PFSK-1 (cell line): ENCODE data around the gene TFCP2L1.

Experiments
- POLR2AphosphoS5 ChIP-seq: IDR thresholded peaks from 2 replicates; pipeline ENCODE4 v1.6.1; 2012; ENCODE audit warnings: low read depth, mild to moderate bottlenecking, control low read depth, low read length, moderate library complexity
- SIN3A ChIP-seq: IDR thresholded peaks from 2 replicates; pipeline ENCODE4 v1.6.1; 2012; ENCODE audit warnings: mild to moderate bottlenecking, low read length, moderate library complexity, borderline replicate concordance; ENCODE audit not compliant: insufficient read depth
- TAF1 ChIP-seq: IDR thresholded peaks from 2 replicates; pipeline ENCODE4 v1.6.1; 2012; ENCODE audit warnings: low read length, control low read depth, borderline replicate concordance; ENCODE audit not compliant: insufficient read depth
- TF ChIP-seq, protein P1 (sequence below), 2 experiments: IDR thresholded peaks; 2 replicates each; pipeline versions ENCODE4 v1.6.1 to v1.8.0; 2011 to 2012; ENCODE audit warnings: low read depth in 2 of 2, low read length in 2 of 2, control low read depth in 1 of 2, inconsistent platforms in 1 of 2, mild to moderate bottlenecking in 1 of 2, moderate library complexity in 1 of 2; ENCODE audit not compliant: insufficient read depth in 1 of 2

DNA sequence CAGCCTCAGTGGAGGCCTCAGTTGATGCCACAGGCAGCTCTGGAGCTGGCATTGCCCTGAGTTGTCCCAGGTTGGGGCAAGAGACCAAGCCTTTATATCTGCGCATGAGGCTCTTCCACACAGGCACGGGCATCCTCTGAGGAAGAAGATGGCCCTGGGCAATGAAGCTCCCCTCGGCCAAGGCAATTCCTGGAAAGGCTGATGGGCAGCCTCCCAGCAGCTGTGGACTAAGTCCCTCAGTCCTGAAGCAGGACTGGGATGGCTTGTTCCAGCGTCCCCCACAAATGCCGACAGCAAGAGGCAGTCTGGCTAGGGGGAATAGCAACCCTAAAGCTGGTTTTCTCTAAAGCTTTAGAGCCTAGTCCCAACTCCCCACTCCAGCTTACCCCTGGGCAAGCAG, 90.0 kb downstream of the TFCP2L1 start:
- TF ChIP-seq SIN3A (no peak), POLR2AphosphoS5 (no peak), TAF1 (no peak)
- TF ChIP-seq, protein P1, sequence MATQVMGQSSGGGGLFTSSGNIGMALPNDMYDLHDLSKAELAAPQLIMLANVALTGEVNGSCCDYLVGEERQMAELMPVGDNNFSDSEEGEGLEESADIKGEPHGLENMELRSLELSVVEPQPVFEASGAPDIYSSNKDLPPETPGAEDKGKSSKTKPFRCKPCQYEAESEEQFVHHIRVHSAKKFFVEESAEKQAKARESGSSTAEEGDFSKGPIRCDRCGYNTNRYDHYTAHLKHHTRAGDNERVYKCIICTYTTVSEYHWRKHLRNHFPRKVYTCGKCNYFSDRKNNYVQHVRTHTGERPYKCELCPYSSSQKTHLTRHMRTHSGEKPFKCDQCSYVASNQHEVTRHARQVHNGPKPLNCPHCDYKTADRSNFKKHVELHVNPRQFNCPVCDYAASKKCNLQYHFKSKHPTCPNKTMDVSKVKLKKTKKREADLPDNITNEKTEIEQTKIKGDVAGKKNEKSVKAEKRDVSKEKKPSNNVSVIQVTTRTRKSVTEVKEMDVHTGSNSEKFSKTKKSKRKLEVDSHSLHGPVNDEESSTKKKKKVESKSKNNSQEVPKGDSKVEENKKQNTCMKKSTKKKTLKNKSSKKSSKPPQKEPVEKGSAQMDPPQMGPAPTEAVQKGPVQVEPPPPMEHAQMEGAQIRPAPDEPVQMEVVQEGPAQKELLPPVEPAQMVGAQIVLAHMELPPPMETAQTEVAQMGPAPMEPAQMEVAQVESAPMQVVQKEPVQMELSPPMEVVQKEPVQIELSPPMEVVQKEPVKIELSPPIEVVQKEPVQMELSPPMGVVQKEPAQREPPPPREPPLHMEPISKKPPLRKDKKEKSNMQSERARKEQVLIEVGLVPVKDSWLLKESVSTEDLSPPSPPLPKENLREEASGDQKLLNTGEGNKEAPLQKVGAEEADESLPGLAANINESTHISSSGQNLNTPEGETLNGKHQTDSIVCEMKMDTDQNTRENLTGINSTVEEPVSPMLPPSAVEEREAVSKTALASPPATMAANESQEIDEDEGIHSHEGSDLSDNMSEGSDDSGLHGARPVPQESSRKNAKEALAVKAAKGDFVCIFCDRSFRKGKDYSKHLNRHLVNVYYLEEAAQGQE (IDR thresholded peaks at IDR 0.05; ENCODE audit: insufficient read depth in 1 of 2, low read depth in 2 of 2, low read length in 2 of 2): no peak
